HG03175 (cell line): ENCODE data around the gene CELF2.

ENCODE experiments used
- ATAC-seq: cut with Tn5 transposase; IDR thresholded peaks from one replicate; pipeline ENCODE4 v1.9.1; 2021; ENCODE audit warnings: mild to moderate bottlenecking, moderate library complexity; ENCODE audit not compliant: unreplicated experiment

Gene CELF2

GRCh38 chr10:11003679-11004078 lies 14.0 kb upstream of the CELF2 start:
- ATAC-seq = no peak

- no peak for ATAC-seq
Observed at GRCh38 chr10:11004144-11005077, 13.3 kb upstream of the CELF2 start.

GRCh38 chr10:11005725-11006427 lies 11.8 kb upstream of the CELF2 start:
- ATAC-seq = no peak

GRCh38 chr10:11006428-11006825 lies 11.2 kb upstream of the CELF2 start:
- no peak for ATAC-seq

- ATAC-seq = no peak
Observed at GRCh38 chr10:11007476-11008020, 10.1 kb upstream of the CELF2 start.

GRCh38 chr10:11009471-11010308 lies 8.0 kb upstream of the CELF2 start:
- ATAC-seq = no peak

- ATAC-seq = no peak
Observed at GRCh38 chr10:11010582-11010981, 7.1 kb upstream of the CELF2 start.

- no peak for ATAC-seq
Observed at GRCh38 chr10:11011436-11011835, 6.2 kb upstream of the CELF2 start.

GRCh38 chr10:11011984-11012383 lies 5.7 kb upstream of the CELF2 start:
- ATAC-seq = no peak

- ATAC-seq = no peak
Observed at GRCh38 chr10:11012421-11013295, 5.0 kb upstream of the CELF2 start.

GRCh38 chr10:11013836-11014235 lies 3.8 kb upstream of the CELF2 start:
- no peak for ATAC-seq

- ATAC-seq = no peak
Observed at GRCh38 chr10:11014671-11015445, 2.8 kb upstream of the CELF2 start.

- no peak for ATAC-seq
Observed at GRCh38 chr10:11015446-11015934, 2.2 kb upstream of the CELF2 start.

GRCh38 chr10:11017000-11017569 lies 587 bp upstream of the CELF2 start:
- peak; percentile 39 for ATAC-seq

GRCh38 chr10:11018432-11018841 lies 765 bp downstream of the CELF2 start:
- no peak for ATAC-seq

- no peak for ATAC-seq
Observed at GRCh38 chr10:11018855-11019631, 1.4 kb downstream of the CELF2 start.

GRCh38 chr10:11019724-11020547 lies 2.3 kb downstream of the CELF2 start:
- ATAC-seq = no peak
